Measurements from ENCODE around the gene SPTY2D1.
"Not testable (repeated sequence)": the region's sequence is repeated elsewhere in the genome, so short reads cannot be mapped to it uniquely, and the experiment has no call there.

The SPTY2D1 gene

GRCh38 chr11:18615628-18616392, 18.3 kb downstream of the SPTY2D1 start:
- no peak for DNase-seq

- DNase-seq: no peak
Measured at GRCh38 chr11:18614667-18615066, 19.5 kb downstream of the SPTY2D1 start.

- no peak for DNase-seq
Measured at GRCh38 chr11:18612394-18612793, 21.7 kb downstream of the SPTY2D1 start.

GRCh38 chr11:18611196-18611595, 22.9 kb downstream of the SPTY2D1 start:
- no peak for DNase-seq

- DNase-seq: no peak
Measured at GRCh38 chr11:18608376-18608775, 25.8 kb downstream of the SPTY2D1 start.

GRCh38 chr11:18600915-18601569, 33.1 kb downstream of the SPTY2D1 start:
- DNase-seq: no peak

GRCh38 chr11:18599739-18600230, 34.4 kb downstream of the SPTY2D1 start, which contains the start of gene MISFA:
Gene MISFA (plus strand): TSS chr11:18599789. CDS start chr11:18599929, 140 bp downstream.
- DNase-seq: no peak

GRCh38 chr11:18594999-18595749, 39.0 kb downstream of the SPTY2D1 start:
- no peak for DNase-seq

GRCh38 chr11:18594088-18594487, 40.1 kb downstream of the SPTY2D1 start:
- not testable (repeated sequence) for DNase-seq

GRCh38 chr11:18590571-18590970, 43.6 kb downstream of the SPTY2D1 start:
- no peak for DNase-seq

GRCh38 chr11:18588297-18589252, 45.6 kb downstream of the SPTY2D1 start, which contains the start of gene UEVLD:
Gene UEVLD (minus strand): TSS chr11:18588734. CDS start chr11:18588654, 80 bp downstream.
- DNase-seq: peak; percentile 71

- no peak for DNase-seq
Measured at GRCh38 chr11:18581825-18582224, 52.3 kb downstream of the SPTY2D1 start.

- no peak for DNase-seq
Measured at GRCh38 chr11:18580113-18580766, 53.9 kb downstream of the SPTY2D1 start.

- DNase-seq: no peak
Measured at GRCh38 chr11:18578975-18579598, 55.1 kb downstream of the SPTY2D1 start.

GRCh38 chr11:18575361-18575760, 58.8 kb downstream of the SPTY2D1 start:
- no peak for DNase-seq

GRCh38 chr11:18567081-18567480, 67.1 kb downstream of the SPTY2D1 start:
- no peak for DNase-seq

GRCh38 chr11:18566406-18566805, 67.7 kb downstream of the SPTY2D1 start:
- no peak for DNase-seq

GRCh38 chr11:18564149-18564548, 70.0 kb downstream of the SPTY2D1 start:
- DNase-seq: no peak

GRCh38 chr11:18563090-18563730, 70.9 kb downstream of the SPTY2D1 start:
- no peak for DNase-seq

Data from DMS153 (cell line).